ACHN (cell line): ENCODE measurements around the gene MCM8.

Experiments
- DNase-seq: peaks from one replicate; pipeline ENCODE4 v3.0.0-alpha.2; 2015
- in situ Hi-C: cut with HindIII; loops from 2 replicates; pipeline ENCODE4 v1.10.0; 2017; ENCODE audit warnings: low sequenced_read_pairs, low pct_ligation_motif_present, low pct_unique_long_range_greater_than_20kb

MCM8 gene

GRCh38 chr20:5950271-5951031 is at the start of gene MCM8, which contains the start of gene TRMT6:
TSS of gene MCM8 (plus strand) at chr20:5950652. CDS start at chr20:5952016, 1,364 bp downstream.
TSS of gene TRMT6 (minus strand) at chr20:5950533. CDS start at chr20:5950405, 128 bp downstream.
- in situ Hi-C loops: no loop called here
- peak; percentile 95 for DNase-seq

- no peak for DNase-seq
- in situ Hi-C loops: no loop called here
These were observed 49.5 kb upstream of the MCM8 start for GRCh38 chr20:5900908-5901307.

DNA sequence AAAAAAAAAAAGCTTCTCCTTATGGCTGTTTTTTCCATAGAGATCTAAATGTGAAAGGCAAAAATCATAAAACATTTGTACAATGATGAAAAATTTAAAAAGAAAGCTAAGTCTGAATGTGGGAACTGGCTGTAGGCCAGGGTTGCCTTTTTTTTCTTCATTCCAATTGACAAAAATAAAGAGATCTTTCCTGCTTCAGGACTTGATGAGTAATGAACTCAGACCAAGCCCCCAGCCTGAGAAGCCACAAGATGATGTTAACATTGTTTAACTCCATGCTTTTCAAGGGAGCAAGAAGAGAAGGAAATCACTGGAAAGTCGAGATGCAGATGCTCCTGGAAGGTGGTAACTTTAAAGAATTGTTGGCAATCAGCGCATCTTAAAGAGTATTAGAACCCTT is 41.5 kb upstream of the MCM8 start:
- DNase-seq: no peak
- in situ Hi-C loops: no loop called here

GRCh38 chr20:5910186-5910585 is 40.3 kb upstream of the MCM8 start:
- DNase-seq: no peak
- in situ Hi-C loops: no loop called here

DNA sequence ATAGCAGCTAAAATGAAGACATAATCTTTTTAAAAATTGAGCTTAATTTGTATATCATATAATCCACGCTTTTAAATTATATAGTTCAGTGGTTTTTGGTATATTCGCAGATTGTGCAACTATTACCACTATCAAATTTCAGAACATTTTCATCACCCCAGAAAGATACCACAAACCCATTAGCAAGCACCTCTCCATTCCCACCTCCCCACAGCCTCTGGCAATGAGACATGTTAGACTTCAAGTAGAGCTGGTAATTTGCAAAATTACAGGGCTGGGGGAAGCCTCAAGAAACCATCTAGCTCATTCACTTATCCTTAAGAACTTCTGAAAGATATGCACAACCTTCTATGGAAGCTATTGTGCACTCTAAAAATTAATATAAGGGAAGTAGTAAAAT is 37.3 kb upstream of the MCM8 start:
- in situ Hi-C loops: no loop called here
- no peak for DNase-seq

DNA sequence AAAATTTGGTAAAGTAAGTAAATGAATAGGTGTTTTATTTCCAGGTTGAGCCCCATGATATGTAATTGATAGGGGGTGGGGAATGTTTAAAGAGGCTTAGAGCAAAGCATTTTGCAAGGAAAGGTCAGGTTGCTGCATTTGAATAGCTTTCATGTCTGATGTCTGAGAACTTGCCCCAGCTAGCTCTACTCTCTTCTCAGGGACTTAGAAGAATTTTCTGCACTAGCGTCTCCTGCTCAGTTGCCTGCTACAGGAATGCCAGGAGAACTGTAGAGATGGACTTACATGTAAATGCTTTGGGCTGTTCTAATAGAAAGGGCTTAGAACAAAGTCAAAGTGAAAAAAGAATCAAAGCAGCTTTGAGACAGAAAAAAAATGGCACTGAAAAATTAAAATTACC is 35.6 kb upstream of the MCM8 start:
- in situ Hi-C loops: no loop called here
- no peak for DNase-seq

GRCh38 chr20:5918856-5919625 is 31.4 kb upstream of the MCM8 start:
- peak; percentile 48 for DNase-seq
- in situ Hi-C loops: no loop called here

DNA sequence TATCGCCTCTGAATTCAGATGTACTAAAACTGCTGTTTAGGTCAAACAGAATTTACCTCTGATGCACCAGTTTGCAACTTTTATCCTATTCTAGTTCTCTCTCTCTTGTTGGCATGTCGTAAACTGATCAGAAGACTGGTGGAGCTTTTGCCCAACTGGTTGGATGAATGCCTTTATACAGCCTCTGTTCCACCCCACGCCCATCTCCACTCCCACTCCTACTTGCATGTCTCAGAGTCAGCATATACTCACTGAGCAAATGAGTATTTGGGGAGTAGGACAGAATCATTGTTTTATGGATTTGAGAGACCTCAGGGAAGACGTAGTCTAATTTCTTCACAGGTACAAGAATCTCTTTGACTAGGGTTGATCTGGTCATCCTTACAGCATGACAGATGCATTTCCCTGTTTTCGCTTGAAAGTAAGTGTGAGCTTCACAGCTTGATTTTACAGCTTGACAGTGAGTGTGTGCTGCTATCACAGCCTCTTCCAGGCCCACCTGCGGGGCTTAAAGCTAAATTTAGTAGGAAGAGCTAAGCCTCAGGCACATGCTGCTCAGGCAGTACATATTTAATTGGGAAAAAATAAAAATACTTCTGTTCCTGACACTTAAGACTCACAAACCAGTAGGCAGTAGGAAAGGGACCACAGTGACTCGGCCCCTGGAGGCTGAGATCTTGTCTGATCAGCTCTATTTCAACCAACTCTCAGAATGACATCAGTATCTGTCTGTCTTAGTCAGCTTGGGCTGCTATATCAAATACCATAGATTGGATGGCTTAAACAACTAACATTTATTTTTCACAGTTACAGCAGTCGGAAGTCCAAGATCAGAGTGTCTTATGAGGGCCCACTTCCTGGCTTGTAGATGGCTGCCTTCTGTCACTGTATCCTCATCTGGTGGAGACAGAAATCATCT is 30.6 kb upstream of the MCM8 start:
- in situ Hi-C loops: no loop called here
- DNase-seq: no peak

DNA sequence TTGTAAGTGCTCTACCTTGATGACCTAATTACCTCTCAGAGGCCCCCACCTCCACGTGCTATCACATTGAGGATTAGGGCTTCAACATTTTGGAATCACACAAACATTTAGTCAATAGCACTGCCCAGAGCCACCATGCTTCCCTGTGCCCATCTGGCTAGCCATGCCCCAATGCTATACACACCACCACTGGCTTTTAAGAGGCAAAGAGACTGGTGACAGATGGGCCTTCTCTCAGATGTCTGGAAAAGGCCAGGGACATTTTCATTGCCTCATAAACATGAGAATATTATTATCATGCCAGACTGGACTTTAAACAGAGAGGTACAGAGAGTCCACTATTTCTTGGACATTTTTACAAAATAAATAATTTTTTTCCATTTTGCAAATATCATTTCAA is 29.9 kb upstream of the MCM8 start:
- DNase-seq: no peak
- in situ Hi-C loops: no loop called here

- in situ Hi-C loops: no loop called here
- no peak for DNase-seq
These were observed 27.0 kb upstream of the MCM8 start for GRCh38 chr20:5923493-5923892.

- no peak for DNase-seq
- in situ Hi-C loops: no loop called here
These were observed 24.9 kb upstream of the MCM8 start for GRCh38 chr20:5925551-5925950.

GRCh38 chr20:5927749-5928462 is 22.5 kb upstream of the MCM8 start:
- in situ Hi-C loops: no loop called here

DNA sequence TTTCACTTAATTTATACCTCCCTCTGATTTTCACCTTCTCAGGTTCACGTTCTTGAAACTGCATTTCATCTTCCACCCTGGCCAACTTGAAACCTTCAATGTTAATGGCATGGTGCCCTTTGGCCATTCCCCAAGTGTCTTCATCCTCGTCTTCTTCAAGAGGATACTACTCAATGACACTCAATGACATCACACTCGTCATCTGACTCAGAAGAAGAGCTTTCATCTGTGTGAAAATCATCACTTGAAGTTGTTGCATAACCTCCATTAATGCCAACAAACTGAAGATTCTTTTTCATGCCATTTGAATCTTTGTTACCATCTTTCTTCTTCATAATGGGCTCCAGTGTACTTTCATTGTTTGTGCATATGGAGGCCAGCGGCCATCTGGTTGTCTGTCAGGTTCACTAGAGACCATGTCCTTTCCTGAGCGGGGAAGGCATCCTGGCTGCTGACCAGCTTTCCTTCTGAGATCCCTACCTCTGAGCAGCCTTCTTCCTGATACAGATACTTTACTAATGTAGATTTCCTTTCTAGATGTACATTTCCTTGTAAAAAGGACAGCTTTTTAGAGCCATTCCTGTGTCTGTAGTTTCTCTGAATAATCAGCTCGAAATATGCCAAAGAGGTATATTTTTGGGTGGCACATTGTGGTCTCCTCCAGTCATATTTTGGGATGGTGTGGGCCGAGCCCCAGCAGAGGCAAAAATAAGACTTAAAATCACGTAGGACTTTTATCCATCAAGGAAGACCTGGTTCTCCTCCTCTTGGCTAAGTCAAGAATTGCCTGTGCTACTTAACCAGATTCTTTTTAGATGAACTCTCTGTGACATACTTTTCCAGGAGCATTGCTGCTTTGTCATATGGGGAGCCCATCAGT is 21.4 kb upstream of the MCM8 start:
- DNase-seq: no peak
- in situ Hi-C loops: no loop called here

More at GRCh38 chr20:5927749-5928462, 22.5 kb upstream of the MCM8 start:
- DNase-seq: no peak

DNA sequence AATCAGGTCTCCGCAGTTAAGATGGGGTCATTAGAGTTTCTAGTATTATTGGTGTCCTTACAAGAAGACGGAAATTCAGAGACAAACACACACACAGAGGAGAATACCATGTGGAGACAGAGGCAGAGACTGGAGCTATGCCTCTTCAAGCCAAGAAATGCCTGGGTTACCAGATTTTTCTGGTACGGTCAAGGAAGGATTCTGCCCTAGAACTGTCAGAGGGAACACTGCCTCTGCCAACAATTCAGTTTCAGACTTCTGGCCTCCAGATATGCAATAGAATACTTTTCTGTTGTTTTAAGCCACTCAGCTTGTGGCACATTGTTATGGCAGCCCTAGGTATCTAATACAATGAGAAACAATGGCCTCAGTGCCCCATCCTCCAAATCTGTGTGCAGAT is 19.0 kb upstream of the MCM8 start:
- DNase-seq: no peak
- in situ Hi-C loops: no loop called here

- in situ Hi-C loops: no loop called here
These were observed 17.7 kb upstream of the MCM8 start for GRCh38 chr20:5932796-5933195.

GRCh38 chr20:5933802-5934436 is 16.5 kb upstream of the MCM8 start:
- in situ Hi-C loops: no loop called here
- peak; percentile 23 for DNase-seq

More at GRCh38 chr20:5932796-5933195, 17.7 kb upstream of the MCM8 start:
- DNase-seq: no peak

- DNase-seq: no peak
- in situ Hi-C loops: no loop called here
These were observed 15.1 kb upstream of the MCM8 start for GRCh38 chr20:5935384-5935783.
